Liver (tissue), 9 donors: ENCODE results near the gene ACSM2B. TPM values are rescaled to one million over a fixed set of nuclear protein-coding genes. Genes with fewer than 3 reads are reported as not detected.

Experiments
- DNase-seq: peaks from one replicate; pipeline ENCODE4 v3.0.0-alpha.2; 2017; ENCODE audit warnings: low spot score
- H3K27ac ChIP-seq, 2 donors: one replicate each; pipeline ENCODE4 v1.7.0; 2013; ENCODE audit warnings: inconsistent platforms in 2 of 2, low read length in 2 of 2, control low read depth in 1 of 2, low read depth in 1 of 2, mild to moderate bottlenecking in 1 of 2
- H3K27me3 ChIP-seq, 4 donors: one replicate each; pipeline versions ENCODE4 v1.6.1 to v1.7.0; 2013; ENCODE audit warnings: low read length in 3 of 4, inconsistent platforms in 1 of 4, mild to moderate bottlenecking in 1 of 4, moderate library complexity in 1 of 4; ENCODE audit not compliant: control insufficient read depth in 4 of 4, insufficient read depth in 4 of 4
- H3K36me3 ChIP-seq, 4 donors: one replicate each; pipeline versions ENCODE4 v1.6.1 to v1.7.0; 2013; ENCODE audit warnings: low read length in 3 of 4, mild to moderate bottlenecking in 3 of 4, low read depth in 1 of 4, moderate library complexity in 1 of 4; ENCODE audit not compliant: control insufficient read depth in 4 of 4, insufficient read depth in 3 of 4
- H3K4me1 ChIP-seq, 4 donors: one replicate each; pipeline versions ENCODE4 v1.6.1 to v1.7.0; 2013; ENCODE audit warnings: low read length in 3 of 4, mild to moderate bottlenecking in 3 of 4, moderate library complexity in 1 of 4; ENCODE audit not compliant: control insufficient read depth in 4 of 4, insufficient read depth in 4 of 4
- H3K4me3 ChIP-seq, 3 donors: one replicate each; pipeline versions ENCODE4 v1.6.1 to v1.7.0; 2013; ENCODE audit warnings: low read length in 3 of 3, control low read depth in 1 of 3, low read depth in 1 of 3, mild to moderate bottlenecking in 1 of 3
- H3K9ac ChIP-seq, 2 donors: one replicate each; pipeline ENCODE4 v1.7.0; 2013; ENCODE audit warnings: low read length in 2 of 2, mild to moderate bottlenecking in 2 of 2, moderate library complexity in 2 of 2, control low read depth in 1 of 2, low read depth in 1 of 2
- H3K9me3 ChIP-seq, 4 donors: one replicate each; pipeline versions ENCODE4 v1.6.1 to v1.7.0; 2013; ENCODE audit warnings: low read length in 3 of 4; ENCODE audit not compliant: control insufficient read depth in 4 of 4
- ATF3 ChIP-seq: IDR thresholded peaks from 2 replicates; pipeline ENCODE4 v1.6.1; 2016; ENCODE audit warnings: antibody characterized with exemption
- CTCF ChIP-seq: fragments of 150-350 bp; IDR thresholded peaks from 2 replicates; pipeline ENCODE4 v1.5.1; 2017; ENCODE audit warnings: improper control_type of control experiment, low read depth, low read length; ENCODE audit not compliant: missing input control
- EGR1 ChIP-seq, 2 donors: IDR thresholded peaks; 2 replicates each; pipeline ENCODE4 v1.6.1; 2016 to 2018; ENCODE audit warnings: antibody characterized with exemption in 2 of 2, low read depth in 2 of 2
- FOXA2 ChIP-seq: IDR thresholded peaks from 2 replicates; pipeline ENCODE4 v1.6.1; 2016; ENCODE audit warnings: antibody characterized with exemption
- GABPA ChIP-seq, 2 donors: IDR thresholded peaks in 1 of 2; conservative IDR thresholded peaks in 1 of 2; 2 replicates each; pipeline ENCODE4 v1.6.1; 2016; ENCODE audit warnings: antibody characterized with exemption in 2 of 2, mild to moderate bottlenecking in 1 of 2, moderate library complexity in 1 of 2
- HNF4A ChIP-seq, 2 donors: conservative IDR thresholded peaks; 2 replicates each; pipeline ENCODE4 v1.6.1; 2016; ENCODE audit warnings: antibody characterized with exemption in 2 of 2, mild to moderate bottlenecking in 2 of 2
- HNF4G ChIP-seq: IDR thresholded peaks from 2 replicates; pipeline ENCODE4 v1.6.1; 2016; ENCODE audit warnings: antibody characterized with exemption
- JUND ChIP-seq, 2 donors: IDR thresholded peaks; 2 replicates each; pipeline ENCODE4 v1.6.1; 2016; ENCODE audit warnings: antibody characterized with exemption in 2 of 2
- NR2F2 ChIP-seq: IDR thresholded peaks from 2 replicates; pipeline ENCODE4 v1.6.1; 2016; ENCODE audit warnings: antibody characterized with exemption
- RAD21 ChIP-seq, 2 donors: IDR thresholded peaks; 2 replicates each; pipeline ENCODE4 v1.6.1; 2016; ENCODE audit warnings: antibody characterized with exemption in 2 of 2, mild to moderate bottlenecking in 2 of 2
- REST ChIP-seq: IDR thresholded peaks from 2 replicates; pipeline ENCODE4 v1.6.1; 2016; ENCODE audit warnings: antibody characterized with exemption, mild to moderate bottlenecking
- RXRA ChIP-seq, 2 donors: IDR thresholded peaks; 2 replicates each; pipeline ENCODE4 v1.6.1; 2017 to 2018; ENCODE audit warnings: antibody characterized with exemption in 2 of 2, mild to moderate bottlenecking in 1 of 2
- TAF1 ChIP-seq: conservative IDR thresholded peaks from 2 replicates; pipeline ENCODE4 v1.6.1; 2016; ENCODE audit warnings: antibody characterized with exemption, mild to moderate bottlenecking
- ZBTB33 ChIP-seq: IDR thresholded peaks from 2 replicates; pipeline ENCODE4 v1.6.1; 2016; ENCODE audit warnings: antibody characterized with exemption
- WGBS: extraction: QIAGEN DNeasy Blood & Tissue Kit; methylation state at CpG from one replicate; pipeline ENCODE4 v1.1.7; 2013; 5-methylcytosine and 5-hydroxymethylcytosine counted together
- polyA plus RNA-seq, 2 donors: library from polyadenylated mRNA; stranded (reverse) in 1 of 2; unstranded in 1 of 2; fragments of 200-250 nt in 1 of 2; fragments of >200 nt in 1 of 2; fragmentation: Nextera tagmentation in 1 of 2; extraction: Ambion mirVana in 1 of 2; gene quantifications; one replicate each; pipeline versions ENCODE4 v1.2.1 to v1.2.3, GENCODE V29; 2013 to 2015
- total RNA-seq, 2 donors: library from RNA; depleted of rRNA; stranded (reverse); fragments of >200 nt; gene quantifications; one replicate each; pipeline ENCODE4 v1.2.3, GENCODE V29; 2014
- donor health status: healthy.
- donor health status: healthy.
- donor health status: healthy.
- donor health status: healthy.
- donor health status: healthy.

ACSM2B gene
- total and polyA plus RNA-seq, 4 donors, result 46.0 to 852 (median 500) TPM

GRCh38 chr16:20515688-20516090 lies 60.5 kb downstream of the ACSM2B start:
- no peak for DNase-seq
- Histone ChIP-seq H3K36me3 (no peaks in the 10 kb centered on the region), H3K27me3 (no peaks in the 10 kb centered on the region), H3K4me3 (no peak overlapping the region), H3K9me3 (no peaks in the 10 kb centered on the region), H3K4me1 (no peaks in the 10 kb centered on the region), H3K9ac (no peak overlapping the region), H3K27ac (no peak overlapping the region)
- TF ChIP-seq ZBTB33 (no peak), CTCF (no peak), HNF4A (conservative IDR thresholded peaks at IDR 0.05) (no peak), RXRA (IDR thresholded peaks at IDR 0.05) (no peak), HNF4G (no peak), GABPA (IDR thresholded peaks at IDR 0.05 in 1 of 2, conservative IDR thresholded peaks at IDR 0.05 in 1 of 2) (no peak), REST (no peak), JUND (IDR thresholded peaks at IDR 0.05) (no peak), ATF3 (no peak), FOXA2 (no peak), NR2F2 (no peak), RAD21 (IDR thresholded peaks at IDR 0.05) (no peak)

- Histone ChIP-seq H3K27me3 (no peaks in the 10 kb centered on the region), H3K36me3 (no peaks in the 10 kb centered on the region), H3K27ac (no peak overlapping the region), H3K9ac (no peak overlapping the region), H3K9me3 (peaks cover 7 to 9% (median 8%) of the 10 kb centered on the region in 4 donors), H3K4me3 (no peak overlapping the region), H3K4me1 (no peaks in the 10 kb centered on the region)
- DNase-seq, result no peak
- TF ChIP-seq GABPA (IDR thresholded peaks at IDR 0.05 in 1 of 2, conservative IDR thresholded peaks at IDR 0.05 in 1 of 2) (no peak), TAF1 (no peak), EGR1 (IDR thresholded peaks at IDR 0.05; ENCODE audit: low read depth in 2 of 2) (no peak), JUND (IDR thresholded peaks at IDR 0.05) (no peak), RAD21 (IDR thresholded peaks at IDR 0.05) (no peak), RXRA (IDR thresholded peaks at IDR 0.05) (no peak), HNF4A (conservative IDR thresholded peaks at IDR 0.05) (no peak)
- WGBS, result 74% methylated on average over 1 of the region's 1 CpG
Observed at GRCh38 chr16:20510323-20510722, 65.8 kb downstream of the ACSM2B start.
